Measurements from ENCODE around the gene TNFRSF4.

DNA sequence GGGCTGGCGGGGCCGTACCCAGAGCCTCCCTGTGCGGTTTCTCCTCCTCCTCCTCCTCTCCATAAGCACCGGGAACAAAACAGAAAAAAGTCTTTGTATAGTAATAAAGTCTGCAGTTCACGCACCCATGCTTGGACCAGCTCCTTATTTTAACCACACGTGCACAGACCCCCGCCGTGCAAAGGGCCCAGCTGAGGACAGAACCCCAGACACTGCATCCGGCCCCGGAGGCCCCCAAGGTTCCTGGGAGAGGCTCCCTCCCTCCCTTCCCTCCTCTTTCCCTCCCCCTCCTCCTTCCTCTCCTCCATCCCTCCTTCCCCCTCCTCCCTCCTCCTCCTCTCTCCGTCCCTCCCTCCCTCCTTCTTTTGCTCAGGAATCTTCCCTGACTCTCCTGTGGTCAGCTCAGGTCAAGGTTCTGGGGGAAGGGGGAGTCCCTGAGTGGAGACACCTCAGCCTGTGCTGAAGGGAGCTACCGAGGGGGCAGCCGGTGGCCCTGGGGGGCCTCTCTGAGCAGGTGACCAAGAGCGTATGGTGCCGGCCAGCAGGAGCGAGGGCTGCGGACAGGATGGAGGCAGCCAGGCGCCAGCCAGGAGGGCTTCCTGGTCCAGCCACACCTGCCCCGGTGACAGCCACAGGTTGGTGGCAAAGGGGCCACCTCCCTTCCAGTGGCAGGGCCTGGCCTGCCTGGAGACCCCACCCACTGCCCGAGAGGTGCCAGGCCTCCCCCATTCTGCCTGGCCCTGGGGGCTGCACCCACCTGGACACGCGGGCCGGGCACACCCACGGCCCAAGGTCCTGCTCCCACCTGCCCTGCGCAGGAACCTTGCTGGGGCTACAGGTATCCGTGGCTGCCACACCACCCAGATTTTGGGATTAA lies 43.5 kb downstream of the TNFRSF4 start:
- no peak for TF ChIP-seq ELF4 (IDR thresholded peaks at IDR 0.05)
- no peak for TF ChIP-seq SP1 (IDR thresholded peaks at IDR 0.05)
- no peak for TF ChIP-seq SUZ12 (IDR thresholded peaks at IDR 0.05)
- TF ChIP-seq BHLHE40 (IDR thresholded peaks at IDR 0.05; ENCODE audit: borderline replicate concordance) = no peak
- no peak for TF ChIP-seq TARDBP (IDR thresholded peaks at IDR 0.05)
- TF ChIP-seq ARNT (IDR thresholded peaks at IDR 0.05) = no peak
